ENCODE results near the gene HOXA13.

Gene HOXA13

DNA sequence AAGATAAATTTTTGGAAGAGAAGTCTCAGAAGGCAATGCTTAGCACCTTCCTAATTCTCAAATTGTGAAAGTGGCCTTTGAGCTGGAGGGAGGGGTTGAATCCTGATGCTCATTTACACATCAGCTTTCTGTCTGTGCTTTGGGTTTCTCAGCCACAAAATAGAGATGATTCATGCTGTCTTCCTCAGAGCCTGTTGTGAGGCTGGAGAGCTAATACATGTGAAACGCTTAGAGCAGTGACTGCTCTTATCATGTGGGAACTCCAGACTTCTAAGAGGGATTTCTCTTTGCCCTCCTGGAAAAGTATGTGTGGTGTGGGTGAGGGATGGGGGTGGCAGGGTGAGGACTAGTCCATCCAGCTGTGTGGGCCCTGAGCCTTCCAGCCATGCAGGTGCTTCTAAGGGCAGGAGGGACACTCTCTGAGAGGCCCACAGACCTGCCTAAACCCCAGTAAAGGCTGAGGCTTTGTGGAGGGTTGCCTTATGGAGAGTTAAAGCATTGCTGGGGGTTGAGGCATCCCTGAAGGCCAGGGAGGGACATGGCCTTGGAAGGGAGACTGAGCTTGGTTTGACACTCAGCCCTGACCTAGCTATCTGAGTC, 37.9 kb upstream of the HOXA13 start:
- DNase-seq (ENCODE audit: low spot score), result no peak

DNA sequence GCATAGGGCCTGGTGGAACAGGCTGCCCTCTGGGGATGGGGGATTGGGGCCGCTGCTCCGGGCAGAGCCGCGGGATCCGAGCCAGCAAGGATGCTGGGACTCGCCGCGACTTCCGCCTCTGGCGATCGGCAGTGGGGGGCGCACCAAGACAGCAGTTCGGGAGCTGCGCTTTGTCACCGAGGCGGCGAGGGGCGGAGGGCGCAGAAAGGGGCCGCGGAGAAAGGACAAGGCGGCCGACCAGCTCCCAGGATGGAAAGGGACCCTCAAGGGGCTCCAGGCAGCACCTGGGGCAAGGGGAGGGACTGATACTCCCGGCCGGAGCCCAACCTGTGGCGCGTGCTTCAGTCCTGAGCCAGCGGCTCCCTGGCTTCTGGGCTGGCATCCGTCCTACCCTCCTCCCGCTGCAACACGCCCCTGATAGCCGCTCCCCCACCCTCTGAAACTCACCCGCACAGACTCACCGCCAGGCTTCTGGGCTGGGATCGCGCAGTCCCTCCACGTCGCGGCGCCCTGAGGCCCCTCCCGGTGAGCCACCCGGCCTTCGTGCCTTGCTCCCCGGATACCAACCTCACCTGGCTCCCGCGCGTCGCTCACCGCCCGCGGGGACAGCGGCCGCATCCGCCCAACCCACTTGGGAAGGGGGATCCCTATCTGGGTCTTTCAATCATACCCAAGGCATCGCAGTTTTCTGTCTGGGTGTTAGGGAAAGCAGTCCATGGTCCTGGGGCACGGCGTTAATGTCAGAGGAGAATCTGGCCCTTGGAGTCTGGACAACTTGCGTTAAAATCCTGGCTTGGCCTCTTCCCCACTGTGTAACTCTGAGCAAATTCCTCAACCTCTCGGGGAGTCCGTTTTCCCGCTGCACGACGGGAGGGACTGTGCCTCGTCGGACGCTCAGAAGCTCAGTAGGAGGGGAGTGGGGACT, 35.8 kb upstream of the HOXA13 start:
- DNase-seq (ENCODE audit: low spot score), result no peak

DNA sequence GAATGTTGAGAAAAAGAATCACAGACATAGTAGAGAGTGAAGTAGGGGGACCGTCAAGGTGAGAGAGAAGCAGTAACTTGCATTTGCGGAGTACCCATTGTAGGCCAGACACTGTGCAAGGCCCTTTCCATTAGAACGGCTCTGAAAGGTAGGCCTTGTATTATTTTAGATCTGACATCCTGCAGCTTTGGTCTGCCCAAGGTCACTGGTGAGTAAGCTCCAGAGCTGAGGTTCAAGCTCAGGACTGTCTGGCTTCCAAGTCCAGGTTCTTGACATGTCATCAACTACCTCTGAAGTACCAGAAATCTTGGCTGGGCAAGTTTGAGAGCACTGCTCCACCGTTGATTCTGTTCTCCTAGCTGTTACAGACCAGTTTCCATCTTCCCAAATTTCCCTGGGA, 29.6 kb upstream of the HOXA13 start:
- no peak for DNase-seq (ENCODE audit: low spot score)

DNA sequence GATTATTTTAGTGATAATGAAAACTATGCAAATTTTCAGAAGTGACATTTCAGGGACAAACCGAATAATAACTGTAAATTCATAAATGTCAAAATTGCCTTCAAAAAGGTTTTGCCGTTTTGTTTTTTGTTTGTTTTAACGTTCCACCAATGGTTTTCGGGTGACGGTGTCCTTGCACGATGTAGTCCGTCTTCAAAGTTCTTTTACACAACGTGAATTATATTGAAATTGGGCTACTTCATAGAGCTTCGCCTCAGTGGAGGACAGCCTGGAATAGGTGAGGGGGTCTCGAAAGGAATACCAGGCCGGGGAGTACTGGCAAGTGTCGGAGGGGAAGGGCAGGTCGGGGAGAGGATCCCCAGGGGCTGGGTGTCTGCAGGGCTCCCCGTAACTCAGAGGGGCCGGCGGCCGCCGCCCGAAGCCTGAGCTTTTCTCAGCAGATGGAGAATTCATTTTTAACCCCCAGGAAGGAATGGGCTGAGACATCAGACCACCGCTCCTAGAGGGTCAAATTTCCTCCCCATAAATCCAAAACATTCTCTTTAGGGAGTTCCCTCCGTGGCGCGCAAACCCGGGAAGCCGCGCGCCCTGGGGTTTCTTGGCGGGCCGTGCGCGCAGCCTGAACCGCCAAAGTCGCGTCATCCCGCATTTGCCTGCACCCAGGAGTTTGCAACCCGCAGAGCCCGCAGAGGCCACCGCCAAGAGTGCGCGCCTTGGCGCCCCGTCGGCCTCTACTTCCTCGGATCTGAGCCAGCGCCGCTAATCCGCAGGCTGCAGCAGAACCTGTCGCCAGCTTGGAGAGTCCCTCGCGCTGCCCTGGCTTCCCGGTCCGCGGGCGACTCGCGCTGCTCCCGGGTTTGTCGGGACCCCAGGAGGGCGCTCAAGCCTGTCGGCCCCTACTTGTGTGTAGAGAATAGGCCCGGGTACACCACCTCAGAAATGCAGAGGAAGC, 25.4 kb upstream of the HOXA13 start:
- DNase-seq (ENCODE audit: low spot score), result peak; percentile 67

DNA sequence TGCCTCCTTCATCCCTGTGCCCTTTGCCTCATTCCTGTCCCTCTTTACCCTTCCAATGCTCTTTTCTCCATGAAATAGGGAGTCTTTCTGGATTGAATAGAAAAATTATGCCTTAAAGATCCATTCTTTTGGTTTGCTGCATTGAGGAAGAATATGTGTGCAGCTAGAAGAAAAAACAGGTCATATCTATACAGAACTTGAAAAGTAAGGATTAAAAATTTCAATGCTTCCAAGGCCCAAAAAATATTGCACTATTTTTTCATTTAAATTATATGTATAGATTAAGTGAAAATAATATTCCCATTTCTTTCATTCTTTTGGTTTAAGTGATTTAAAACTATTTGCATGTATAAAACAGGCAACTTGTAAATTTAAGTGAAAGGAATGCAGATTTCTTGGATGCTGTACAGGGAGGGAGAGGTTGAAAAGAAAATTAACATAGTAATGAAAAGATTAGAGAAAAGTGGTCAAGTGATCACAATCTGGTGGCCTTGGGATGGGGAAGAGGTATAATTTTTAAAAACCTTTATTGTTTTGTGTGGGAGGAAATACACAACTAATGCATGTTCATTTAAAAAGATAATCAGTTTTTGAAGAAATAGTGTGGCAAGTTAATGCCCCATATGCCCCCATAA, 24.2 kb upstream of the HOXA13 start:
- no peak for DNase-seq (ENCODE audit: low spot score)

DNA sequence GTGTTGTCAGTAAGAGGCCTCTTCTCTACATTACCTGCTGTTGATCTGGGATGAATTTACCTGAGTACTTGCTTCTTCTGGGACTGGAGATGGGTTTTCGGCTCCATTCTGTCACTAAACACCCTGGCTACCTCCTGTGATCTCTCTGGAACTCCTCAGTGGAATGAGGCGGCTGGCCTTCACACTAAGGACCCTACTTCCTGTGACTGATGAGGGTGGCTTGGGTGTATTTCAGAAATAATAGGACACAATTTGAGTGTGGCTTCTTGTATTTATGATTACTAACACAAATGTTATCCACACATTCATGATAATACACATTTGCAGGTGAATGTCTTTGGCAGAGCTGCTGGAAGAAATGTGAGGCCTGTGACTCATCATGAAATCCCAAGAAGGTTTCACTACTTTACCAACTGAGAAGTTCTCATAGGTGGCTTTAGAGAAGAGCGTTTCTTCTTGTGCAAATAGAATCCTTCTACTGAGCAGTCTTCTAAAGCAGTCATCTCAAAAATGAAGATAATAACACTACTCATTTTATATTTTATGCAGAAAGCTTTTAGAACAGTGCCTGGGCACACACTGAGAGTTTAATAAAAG, 21.4 kb upstream of the HOXA13 start:
- DNase-seq (ENCODE audit: low spot score), result no peak

DNA sequence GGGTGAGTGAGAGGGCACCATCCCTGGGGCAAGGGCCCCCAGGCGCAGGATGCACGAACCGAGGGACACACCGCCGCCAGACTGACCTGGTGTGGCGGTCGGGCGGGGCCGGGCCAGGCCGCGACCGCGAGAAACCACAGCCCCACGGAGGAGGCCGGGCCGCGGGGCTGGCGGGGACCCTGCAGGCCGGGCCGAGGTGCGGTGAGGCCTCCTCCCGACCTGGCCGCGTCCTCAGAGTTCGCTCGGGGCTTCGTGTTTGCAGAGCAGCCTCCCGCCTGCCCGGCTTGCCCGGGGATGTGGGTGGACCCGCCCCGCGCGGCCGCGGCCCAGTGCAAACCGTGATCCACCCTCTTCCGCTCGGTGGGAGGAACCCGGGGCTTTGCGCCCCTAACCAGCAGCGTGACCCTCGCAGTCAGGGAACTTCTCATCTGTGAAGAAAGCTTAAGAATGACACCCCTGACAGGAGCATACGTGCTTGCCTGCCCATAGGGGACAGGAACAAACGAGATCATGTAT, 20.6 kb upstream of the HOXA13 start:
- DNase-seq (ENCODE audit: low spot score), result no peak

DNA sequence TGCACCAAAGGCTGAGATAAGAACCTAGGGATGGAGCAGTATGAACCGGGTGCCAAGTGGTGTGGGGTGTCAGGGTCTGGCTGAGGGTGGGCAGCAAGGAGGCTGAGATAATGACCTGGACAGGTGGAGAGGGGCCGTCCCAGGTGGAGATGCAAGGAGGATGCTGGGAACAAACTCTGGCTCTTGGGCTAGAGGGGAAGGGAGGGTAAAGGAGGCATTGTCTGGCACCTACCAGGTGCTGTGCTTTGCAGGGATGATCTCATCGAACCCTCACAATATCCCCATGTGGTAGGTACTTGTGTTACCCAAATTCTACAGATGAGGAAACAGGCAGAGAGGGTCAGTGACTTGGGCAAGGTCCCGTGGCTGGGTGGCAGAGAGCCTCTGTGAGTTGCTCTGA, 19.9 kb upstream of the HOXA13 start:
- DNase-seq (ENCODE audit: low spot score), result no peak

DNA sequence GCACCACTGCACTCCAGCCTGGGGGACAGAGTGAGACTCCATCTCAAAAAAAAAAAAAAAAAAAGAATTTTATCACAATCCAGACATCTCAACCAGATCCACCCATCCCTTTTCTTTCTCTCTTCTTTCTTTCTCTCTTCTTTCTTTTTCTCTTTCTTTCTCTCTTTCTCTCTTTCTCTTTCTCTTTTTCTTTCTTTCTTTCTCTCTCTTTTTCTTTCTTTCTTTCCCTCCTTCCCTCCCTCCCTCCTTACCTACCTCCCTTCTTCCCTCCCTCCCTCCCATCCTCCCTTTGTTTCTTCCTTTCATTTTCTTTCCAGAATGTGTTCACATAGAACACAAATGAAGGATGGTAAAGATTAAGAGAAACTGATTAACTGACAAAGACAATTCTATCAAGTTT, 18.1 kb upstream of the HOXA13 start:
- no peak for DNase-seq (ENCODE audit: low spot score)

DNA sequence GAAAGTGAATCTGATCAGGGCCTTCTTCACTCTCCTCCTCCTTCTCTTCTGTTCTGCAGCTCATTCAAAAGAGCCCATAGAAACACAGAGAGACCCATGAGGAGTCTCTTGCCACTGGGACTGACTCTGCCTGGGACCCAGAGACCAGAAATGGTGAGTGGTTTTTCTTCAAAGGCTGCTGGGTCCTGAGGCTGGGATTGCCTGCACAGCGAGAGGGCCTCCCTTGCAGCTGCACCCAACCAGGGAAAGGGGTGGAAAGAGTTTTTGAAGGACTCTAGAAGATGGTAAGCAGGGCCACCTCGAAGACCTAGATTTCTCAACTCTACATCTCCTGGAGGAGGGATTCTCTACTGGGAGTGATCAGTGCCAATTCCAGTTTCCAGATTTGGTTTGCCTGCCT, 15.5 kb upstream of the HOXA13 start:
- no peak for DNase-seq (ENCODE audit: low spot score)

DNA sequence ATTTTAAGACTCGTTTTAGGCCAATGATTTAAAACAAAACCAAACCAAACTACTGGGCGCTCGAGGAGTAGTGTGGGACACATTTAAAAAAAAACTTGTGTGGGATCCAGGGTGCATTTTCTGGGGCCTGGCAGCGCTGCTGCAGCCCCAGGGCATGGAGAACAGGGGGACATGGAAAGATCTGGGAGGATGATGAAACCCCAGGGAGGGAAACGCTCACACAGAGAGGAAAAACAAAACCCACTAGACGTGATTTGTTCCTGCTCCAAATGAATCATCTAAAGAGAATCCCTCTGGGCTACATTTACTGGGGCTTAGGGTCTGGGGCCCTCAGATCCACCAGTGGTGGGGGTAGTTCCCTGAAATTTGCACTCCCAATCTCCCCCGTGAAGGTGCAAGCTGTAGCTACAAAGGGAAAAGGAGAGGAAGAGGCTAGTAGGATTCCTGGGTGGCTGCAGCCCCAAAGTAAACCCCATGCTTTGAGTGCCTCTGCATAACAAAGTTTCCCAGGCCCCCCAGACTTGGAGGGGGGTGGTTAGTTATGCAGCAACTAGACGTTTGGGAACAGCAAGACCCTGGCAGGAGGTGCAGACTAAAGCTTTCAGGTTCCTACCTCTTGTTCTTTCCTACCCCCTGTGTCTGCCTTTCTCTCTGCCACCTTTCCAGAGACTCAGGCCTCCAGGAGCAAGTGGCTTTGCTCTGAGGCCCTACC, 14.5 kb upstream of the HOXA13 start:
- DNase-seq (ENCODE audit: low spot score), result no peak

DNA sequence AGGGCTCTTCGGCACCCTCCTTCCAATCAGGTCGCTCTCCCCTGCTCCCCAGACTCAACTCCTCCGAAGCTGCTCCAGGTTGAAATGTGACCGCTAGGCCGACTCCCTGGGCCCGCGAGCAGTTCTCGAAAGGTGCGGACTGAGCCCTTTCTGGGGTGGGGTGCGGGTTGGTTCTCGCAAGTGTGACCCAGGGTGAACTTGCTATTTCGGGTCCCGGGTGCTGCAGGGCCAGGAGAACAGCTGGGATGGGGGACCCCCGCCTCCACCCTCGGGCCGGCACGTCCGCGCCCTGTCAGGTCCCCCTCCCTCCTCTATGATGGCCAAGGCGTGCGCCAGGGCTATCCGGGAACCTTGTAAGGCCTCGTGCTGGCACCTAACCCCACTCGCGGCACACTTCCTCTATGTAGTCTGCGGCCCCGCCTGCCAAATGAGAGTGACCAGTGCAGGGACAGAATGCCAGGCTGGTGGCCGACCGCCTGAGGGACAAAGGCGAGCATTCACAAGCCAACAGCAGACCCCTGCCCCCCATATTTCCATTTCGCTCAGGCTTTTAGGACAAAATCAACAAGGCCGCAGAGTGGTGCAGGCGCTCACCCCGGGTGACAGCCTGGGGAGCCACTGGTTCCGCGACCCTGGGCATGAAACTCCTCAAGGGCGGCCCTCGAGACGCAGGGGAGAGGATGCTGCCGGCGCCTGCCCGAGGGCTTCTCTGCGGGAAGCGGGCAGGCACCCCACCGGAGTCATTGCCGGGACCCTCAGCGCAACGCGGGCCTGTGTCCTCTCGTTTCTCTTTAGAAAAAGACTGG, 13.7 kb upstream of the HOXA13 start:
- no peak for DNase-seq (ENCODE audit: low spot score)

DNA sequence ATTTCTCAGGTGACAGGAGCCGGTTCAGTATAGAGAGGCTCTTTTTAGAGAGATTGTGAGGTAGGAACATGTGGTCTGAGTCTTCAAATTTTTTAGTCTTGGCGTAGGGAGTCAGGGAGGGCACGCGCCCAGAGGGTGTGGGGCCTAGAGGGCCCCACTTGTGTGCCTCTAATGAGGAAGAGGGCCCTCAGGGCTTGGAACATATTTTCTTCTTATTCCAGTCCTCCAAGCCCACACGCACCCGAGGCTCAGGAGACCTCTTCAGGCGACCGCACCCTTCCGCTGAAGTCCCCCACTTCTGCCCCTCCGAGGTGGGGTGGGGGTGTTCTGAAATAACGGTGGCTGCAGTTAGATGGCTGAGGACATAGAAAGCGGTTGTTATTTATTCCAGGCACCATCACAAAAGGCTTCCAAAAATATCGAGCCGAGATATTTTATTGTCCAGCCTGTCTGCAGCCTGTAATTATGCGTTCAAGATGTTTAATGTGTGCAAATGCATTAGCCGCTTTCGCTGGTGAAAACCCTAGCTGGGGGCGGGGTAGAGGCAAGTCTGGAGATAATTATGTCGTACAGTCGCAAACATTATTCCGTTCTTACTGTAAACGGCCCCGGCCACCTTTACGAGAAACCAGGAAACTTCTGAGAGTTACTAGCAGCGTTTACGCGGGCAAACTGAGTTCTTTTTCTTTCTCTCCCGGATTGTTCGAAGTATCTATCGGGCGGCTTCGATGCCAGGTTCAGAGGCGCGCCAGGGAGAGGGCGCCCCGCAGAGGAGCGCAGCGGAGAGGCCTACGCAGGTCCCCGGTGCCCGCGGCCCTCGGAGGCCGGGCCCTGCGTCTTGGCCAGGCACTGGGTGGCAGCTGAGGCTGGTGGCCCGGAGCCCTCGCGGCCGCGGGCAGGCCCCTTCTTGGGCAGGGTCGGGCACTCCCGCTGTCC, 12.9 kb upstream of the HOXA13 start:
- no peak for DNase-seq (ENCODE audit: low spot score)

DNA sequence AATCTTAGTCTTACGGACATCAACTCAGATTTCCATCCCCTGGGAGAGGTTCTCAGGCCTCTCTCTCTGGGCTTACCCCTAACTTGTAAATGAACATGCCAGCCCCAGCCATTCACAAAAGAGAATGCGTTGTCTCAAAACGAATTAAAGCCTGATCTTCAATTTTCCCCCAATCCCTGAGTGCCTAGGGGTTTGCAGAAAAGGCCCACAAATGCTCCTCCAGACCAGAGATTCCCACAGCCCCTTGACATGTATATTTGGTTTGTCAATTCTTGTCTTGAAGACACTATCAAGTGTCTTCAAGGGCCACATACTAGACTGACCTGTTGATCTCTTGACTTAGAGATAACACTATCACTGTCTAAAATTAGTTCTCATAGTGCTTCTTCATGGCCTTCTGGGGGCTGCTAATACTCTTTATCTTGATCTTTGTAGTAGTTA, 11.9 kb upstream of the HOXA13 start:
- DNase-seq (ENCODE audit: low spot score), result no peak

DNA sequence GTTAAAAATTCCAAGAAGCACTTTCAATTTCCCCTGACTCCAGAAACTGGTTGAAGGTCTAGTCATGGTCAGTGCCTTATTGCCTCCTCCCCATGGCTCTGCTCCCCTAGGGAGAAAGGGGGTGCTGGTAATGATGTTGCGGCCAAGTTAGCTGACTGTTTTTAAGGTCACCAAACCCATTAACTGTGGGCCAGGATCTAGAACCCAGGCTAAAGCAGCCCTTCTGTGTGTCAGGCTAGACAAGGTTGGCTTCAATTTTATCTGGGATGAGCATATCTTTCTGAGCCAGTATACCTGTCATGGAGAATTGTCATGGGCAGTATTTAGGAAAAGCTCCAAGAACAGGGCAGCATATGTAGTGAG, 11.2 kb upstream of the HOXA13 start:
- DNase-seq (ENCODE audit: low spot score), result no peak

DNA sequence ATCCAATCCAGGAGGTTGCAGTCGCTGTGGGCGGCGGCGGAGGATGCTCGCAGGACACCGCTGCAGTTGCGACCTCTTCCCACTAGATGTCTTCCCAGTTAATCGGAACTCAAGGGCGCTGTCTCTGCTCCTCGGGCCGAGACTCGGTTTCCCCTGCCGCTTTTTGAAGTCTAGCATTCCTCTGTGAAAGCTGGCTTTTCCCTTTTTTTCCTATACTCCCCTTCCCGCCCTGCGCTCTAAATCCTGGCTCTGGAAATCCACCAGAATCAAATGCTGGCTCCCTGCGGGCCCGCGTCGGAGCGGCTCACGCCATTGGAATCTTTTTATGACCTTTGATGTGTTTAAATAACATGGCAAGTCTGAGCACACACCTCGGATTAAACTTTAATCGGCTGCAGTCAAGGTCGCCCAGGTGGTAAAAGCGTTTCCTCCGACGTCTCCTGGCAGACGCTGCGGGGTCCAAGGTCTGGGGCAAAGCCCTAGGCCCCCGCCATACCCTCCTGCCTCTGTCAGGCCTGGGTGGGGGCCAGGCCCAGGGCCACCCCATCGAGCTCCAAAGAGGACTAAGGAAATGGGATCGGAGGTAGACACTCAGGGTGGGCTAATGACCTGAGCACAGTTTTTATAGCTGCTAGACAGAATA, 10.7 kb upstream of the HOXA13 start:
- peak; percentile 83 for DNase-seq (ENCODE audit: low spot score)

DNA sequence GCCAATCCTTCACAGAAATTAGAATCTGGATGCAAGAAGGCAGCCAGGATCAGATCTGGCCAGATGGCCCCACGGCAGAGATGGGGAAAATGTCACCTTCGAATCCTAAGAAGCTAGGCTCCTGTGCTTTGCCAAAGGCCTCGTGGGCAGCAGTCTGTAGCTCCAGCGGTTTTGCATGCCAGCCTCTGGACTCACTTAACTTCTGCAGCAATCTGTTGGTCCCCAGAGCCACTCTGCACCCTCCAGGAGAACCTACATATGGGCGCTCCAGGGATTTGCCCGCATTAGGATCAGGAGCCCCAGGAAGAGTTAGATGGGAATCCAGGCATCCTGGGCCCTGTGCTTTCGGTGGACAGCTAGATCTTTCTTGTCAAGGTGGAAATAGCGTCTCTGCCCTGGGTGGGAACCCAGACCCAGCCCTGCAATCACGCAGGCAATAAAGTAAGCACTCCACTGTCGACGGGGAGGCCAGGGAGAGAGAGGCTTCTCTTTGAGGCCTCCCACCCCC, 10.1 kb upstream of the HOXA13 start:
- no peak for DNase-seq (ENCODE audit: low spot score)

DNA sequence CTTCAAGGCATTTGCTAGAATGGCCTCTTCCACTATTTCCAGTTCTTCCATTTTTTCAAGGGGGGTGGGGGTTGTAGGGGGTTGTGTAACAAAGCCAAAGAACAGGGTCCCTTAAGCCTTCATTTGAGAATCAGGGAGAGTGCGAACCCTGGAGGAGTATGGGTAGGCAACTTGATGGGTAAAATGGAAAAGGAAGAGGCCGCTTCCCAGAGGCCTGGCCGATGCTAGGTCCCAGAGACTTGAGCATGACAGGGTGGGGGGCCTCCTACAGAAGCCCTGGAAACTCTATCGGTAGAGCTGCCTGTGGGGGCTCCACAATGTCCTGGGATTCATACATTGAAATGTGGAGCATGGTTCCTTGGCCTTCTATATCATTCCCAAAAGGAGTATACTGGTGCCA, 9.1 kb upstream of the HOXA13 start:
- no peak for DNase-seq (ENCODE audit: low spot score)
